GM19468 (cell line): ENCODE measurements around the gene PARD3B.

Experiments used
- ATAC-seq: cut with Tn5 transposase; IDR thresholded peaks from one replicate; pipeline ENCODE4 v1.9.1; 2021; ENCODE audit warnings: mild to moderate bottlenecking, moderate library complexity, moderate number of reproducible peaks; ENCODE audit not compliant: unreplicated experiment; ENCODE audit errors: extremely low read depth

Gene PARD3B

GRCh38 chr2:205586626-205587025, 1041.4 kb downstream of the PARD3B start:
- ATAC-seq: no peak

GRCh38 chr2:205589479-205589878, 1044.2 kb downstream of the PARD3B start:
- no peak for ATAC-seq

- ATAC-seq: no peak
Observed at GRCh38 chr2:205590759-205591158, 1045.5 kb downstream of the PARD3B start.

GRCh38 chr2:205593891-205594290, 1048.6 kb downstream of the PARD3B start:
- ATAC-seq: no peak

- ATAC-seq: no peak
Observed at GRCh38 chr2:205596581-205596980, 1051.3 kb downstream of the PARD3B start.

GRCh38 chr2:205605638-205606304, 1060.5 kb downstream of the PARD3B start:
- ATAC-seq: no peak

- ATAC-seq: no peak
Observed at GRCh38 chr2:205607146-205607545, 1061.9 kb downstream of the PARD3B start.

- ATAC-seq: no peak
Observed at GRCh38 chr2:205609113-205609512, 1063.8 kb downstream of the PARD3B start.

- ATAC-seq: no peak
Observed at GRCh38 chr2:205610437-205610836, 1065.2 kb downstream of the PARD3B start.

- ATAC-seq: no peak
Observed at GRCh38 chr2:205612636-205613035, 1067.4 kb downstream of the PARD3B start.

- ATAC-seq: no peak
Observed at GRCh38 chr2:205613970-205614559, 1068.8 kb downstream of the PARD3B start.

- no peak for ATAC-seq
Observed at GRCh38 chr2:205614965-205615364, 1069.7 kb downstream of the PARD3B start.

- no peak for ATAC-seq
Observed at GRCh38 chr2:205617905-205618304, 1072.6 kb downstream of the PARD3B start.

GRCh38 chr2:205619600-205619999, 1074.3 kb downstream of the PARD3B start:
- ATAC-seq: no peak

GRCh38 chr2:205627085-205627484, 1081.8 kb downstream of the PARD3B start:
- ATAC-seq: no peak

- ATAC-seq: no peak
Observed at GRCh38 chr2:205628422-205628821, 1083.1 kb downstream of the PARD3B start.

- ATAC-seq: no peak
Observed at GRCh38 chr2:205629091-205629776, 1084.0 kb downstream of the PARD3B start.

- ATAC-seq: no peak
Observed at GRCh38 chr2:205633994-205634393, 1088.7 kb downstream of the PARD3B start.

GRCh38 chr2:205636549-205637319, 1091.5 kb downstream of the PARD3B start:
- no peak for ATAC-seq

- ATAC-seq: no peak
Observed at GRCh38 chr2:205637320-205637602, 1092.0 kb downstream of the PARD3B start.
